SU-DHL-6 (cell line): ENCODE results near the gene CUX1.

Experiments used
- H2AFZ ChIP-seq: fragments of 200-600 bp; sonication (generic); 2 replicates; pipeline ENCODE4 v1.6.1; 2014; ENCODE audit warnings: low read depth, mild to moderate bottlenecking, moderate library complexity, mixed read lengths, antibody characterized with exemption, low read length; ENCODE audit not compliant: severe bottlenecking
- H3F3A ChIP-seq: fragments of 200-600 bp; shearing (Covaris generic); 2 replicates; pipeline ENCODE4 v1.6.0; 2016; ENCODE audit warnings: antibody characterized with exemption, mild to moderate bottlenecking; ENCODE audit not compliant: insufficient read depth
- H3K27ac ChIP-seq: fragments of 200-600 bp; sonication (generic); 2 replicates; pipeline ENCODE4 v1.5.1; 2016; ENCODE audit warnings: low read depth, mild to moderate bottlenecking, low read length, moderate library complexity, mixed read lengths
- H3K27me3 ChIP-seq: fragments of 200-600 bp; sonication (generic), shearing (Covaris generic); 2 replicates; pipeline ENCODE4 v1.6.0; 2014; ENCODE audit warnings: mild to moderate bottlenecking, low read length
- H3K36me3 ChIP-seq: fragments of 200-600 bp; sonication (generic); 2 replicates; pipeline ENCODE4 v1.6.1; 2014; ENCODE audit warnings: mild to moderate bottlenecking, low read length, mixed read lengths
- H3K4me2 ChIP-seq: fragments of 300-600, 200-600 bp; shearing (Covaris generic), sonication (generic); 2 replicates; pipeline ENCODE4 v1.6.0; 2014; ENCODE audit warnings: low read length, low read depth, mild to moderate bottlenecking; ENCODE audit not compliant: poor library complexity, severe bottlenecking
- H3K4me3 ChIP-seq: fragments of 200-600 bp; sonication (generic); 2 replicates; pipeline ENCODE4 v1.5.1; 2014; ENCODE audit warnings: antibody characterized with exemption, low read length, mild to moderate bottlenecking, mixed read lengths; ENCODE audit not compliant: insufficient read depth, poor library complexity, severe bottlenecking
- H3K79me2 ChIP-seq: fragments of 200-600 bp; sonication (generic); 2 replicates; pipeline ENCODE4 v1.6.1; 2014; ENCODE audit warnings: mild to moderate bottlenecking, low read length, moderate library complexity; ENCODE audit not compliant: insufficient read depth
- H3K9ac ChIP-seq: fragments of 200-600 bp; sonication (generic); 2 replicates; pipeline ENCODE4 v1.7.0; 2014; ENCODE audit warnings: mild to moderate bottlenecking, low read length
- H3K9me2 ChIP-seq: fragments of 200-600 bp; sonication (generic); replicated peaks from 2 replicates; pipeline ENCODE4 v1.6.1; 2014; ENCODE audit warnings: low read length; ENCODE audit not compliant: insufficient read depth
- H3K9me3 ChIP-seq: fragments of 200-600 bp; sonication (generic); 2 replicates; pipeline ENCODE4 v1.6.1; 2014; ENCODE audit warnings: low read length, mixed read lengths; ENCODE audit not compliant: insufficient read depth
- H4K20me1 ChIP-seq: fragments of 200-600 bp; sonication (generic); 2 replicates; pipeline ENCODE4 v1.6.1; 2014; ENCODE audit warnings: low read depth, mild to moderate bottlenecking, antibody characterized with exemption, low read length, moderate library complexity, mixed read lengths
- CTCF ChIP-seq: fragments of 200-600 bp; sonication (generic); IDR thresholded peaks from one replicate; pipeline ENCODE4 v1.5.1; 2017; ENCODE audit warnings: antibody characterized with exemption, mild to moderate bottlenecking, low read length, moderate library complexity; ENCODE audit not compliant: insufficient read depth, poor library complexity, severe bottlenecking
- EZH2phosphoT487 ChIP-seq: fragments of 200-600 bp; sonication (generic), shearing (Covaris generic); conservative IDR thresholded peaks from 2 replicates; pipeline ENCODE4 v1.6.1; 2018; ENCODE audit warnings: mild to moderate bottlenecking, antibody characterized with exemption, low read length, moderate library complexity, mixed read lengths

Gene CUX1

GRCh38 chr7:102065226-102065625 is 247.8 kb downstream of the CUX1 start:
- Histone ChIP-seq H3K9me3 (no peaks in the 10 kb centered on the region), H2AFZ (no peak overlapping the region), H3K27ac (no peak overlapping the region), H3K79me2 (peaks cover 88% of the 10 kb centered on the region), H3F3A (no peaks in the 10 kb centered on the region), H4K20me1 (peaks cover 9% of the 10 kb centered on the region; the same call in 1 of the 2 replicates), H3K4me3 (no peak overlapping the region), H3K4me2 (no peak overlapping the region), H3K36me3 (peaks cover 5% of the 10 kb centered on the region; the same call in 1 of the 2 replicates), H3K9ac (no peak overlapping the region), H3K27me3 (no peaks in the 10 kb centered on the region), H3K9me2 (no peaks in the 10 kb centered on the region)
- TF ChIP-seq CTCF (no peak), EZH2phosphoT487 (no peak)

GRCh38 chr7:102066476-102066875 is 249.1 kb downstream of the CUX1 start:
- H3K9me3 ChIP-seq, result no peaks in the 10 kb centered on the region
- no peaks in the 10 kb centered on the region for H3K27me3 ChIP-seq
- no peak for TF ChIP-seq CTCF
- TF ChIP-seq EZH2phosphoT487, result no peak
- H3K9me2 ChIP-seq, result no peaks in the 10 kb centered on the region
- no peak overlapping the region for H2AFZ ChIP-seq
- H3K36me3 ChIP-seq, result peaks cover 14% of the 10 kb centered on the region; the same call in 1 of the 2 replicates
- peaks cover 85% of the 10 kb centered on the region for H3K79me2 ChIP-seq
- H4K20me1 ChIP-seq, result peaks cover 9% of the 10 kb centered on the region; the same call in 1 of the 2 replicates
- H3K9ac ChIP-seq, result no peak overlapping the region
- H3K27ac ChIP-seq, result no peak overlapping the region
- H3K4me2 ChIP-seq, result no peak overlapping the region
- H3F3A ChIP-seq, result no peaks in the 10 kb centered on the region
- H3K4me3 ChIP-seq, result no peak overlapping the region

GRCh38 chr7:102068846-102069245 is 251.4 kb downstream of the CUX1 start:
- H3K27me3 ChIP-seq, result no peaks in the 10 kb centered on the region
- H3K79me2 ChIP-seq, result peaks cover 77% of the 10 kb centered on the region
- TF ChIP-seq EZH2phosphoT487 (no peak), CTCF (no peak)
- H3K4me3 ChIP-seq, result no peak overlapping the region
- no peaks in the 10 kb centered on the region for H3K9me2 ChIP-seq
- H3K9ac ChIP-seq, result no peak overlapping the region
- H2AFZ ChIP-seq, result no peak overlapping the region
- peaks cover 29% of the 10 kb centered on the region; the same call in 1 of the 2 replicates for H3K36me3 ChIP-seq
- H4K20me1 ChIP-seq, result peaks cover 6% of the 10 kb centered on the region; the same call in 1 of the 2 replicates
- H3K27ac ChIP-seq, result no peak overlapping the region
- no peaks in the 10 kb centered on the region for H3K9me3 ChIP-seq
- H3F3A ChIP-seq, result no peaks in the 10 kb centered on the region
- no peak overlapping the region for H3K4me2 ChIP-seq
